Brain microvascular endothelial cell (primary cell): ENCODE results near the gene RCN1.
A peak's percentile ranks its signal among the peaks of the same experiment; 100 is the strongest.

Experiments used
- DNase-seq: peaks from one replicate; pipeline ENCODE4 v3.0.0-alpha.2; 2020
- H3K27ac ChIP-seq: fragments of 250-450 bp; sonication (Bioruptor Pico); 2 replicates; pipeline ENCODE4 v1.5.1; 2020; ENCODE audit warnings: mild to moderate bottlenecking, moderate library complexity
- H3K27me3 ChIP-seq: fragments of 250-450 bp; sonication (Bioruptor Pico); replicated peaks from 2 replicates; pipeline ENCODE4 v1.5.1; 2020; ENCODE audit warnings: mild to moderate bottlenecking
- H3K36me3 ChIP-seq: fragments of 250-450 bp; sonication (Bioruptor Pico); replicated peaks from 2 replicates; pipeline ENCODE4 v1.5.1; 2020; ENCODE audit warnings: mild to moderate bottlenecking
- H3K4me3 ChIP-seq: 2 replicates; pipeline ENCODE4 v1.5.1; 2011; ENCODE audit warnings: low read depth, mild to moderate bottlenecking, control low read depth, low read length, moderate library complexity
- CTCF ChIP-seq: IDR thresholded peaks from 2 replicates; pipeline ENCODE4 v1.5.1; 2011; ENCODE audit warnings: low read depth, mild to moderate bottlenecking, moderate library complexity, low read length, control low read depth, inconsistent platforms; ENCODE audit errors: missing control alignments
- in situ Hi-C: cut with HindIII; loops from 2 replicates; pipeline ENCODE4 v1.10.0; 2017; ENCODE audit warnings: low sequenced_read_pairs, low pct_ligation_motif_present

RCN1 gene

DNA sequence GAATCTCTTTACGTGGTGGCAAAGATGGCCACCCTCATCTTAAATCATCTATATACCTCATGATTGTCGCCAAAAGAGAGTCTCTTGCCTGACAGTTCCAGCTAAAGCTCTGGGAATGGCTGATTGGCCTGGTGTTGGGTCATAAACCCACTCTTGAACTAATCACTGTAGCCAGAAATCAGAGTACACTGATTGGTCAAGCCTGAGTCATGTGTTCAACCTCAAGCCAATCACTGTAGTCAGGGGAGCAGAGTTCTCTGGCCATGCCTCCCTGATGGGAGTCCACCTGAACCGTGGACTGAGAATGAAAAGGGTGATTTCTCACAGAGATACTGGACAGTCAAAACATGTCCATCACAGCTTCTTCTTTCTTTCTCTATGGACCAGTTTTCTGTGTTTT lies 45.8 kb downstream of the RCN1 start:
- no peaks in the 10 kb centered on the region for H3K27me3 ChIP-seq
- H3K4me3 ChIP-seq, result no peak overlapping the region
- in situ Hi-C loops, result no loop called here
- DNase-seq, result no peak
- TF ChIP-seq CTCF, result no peak
- H3K36me3 ChIP-seq, result no peaks in the 10 kb centered on the region
- H3K27ac ChIP-seq, result peak overlapping the region; percentile 82

- peak overlapping the region; percentile 84 for H3K27ac ChIP-seq
- no peak overlapping the region for H3K4me3 ChIP-seq
- in situ Hi-C loops, result no loop called here
- DNase-seq, result peak; percentile 91
- TF ChIP-seq CTCF, result no peak
- no peaks in the 10 kb centered on the region for H3K27me3 ChIP-seq
- no peaks in the 10 kb centered on the region for H3K36me3 ChIP-seq
Observed at GRCh38 chr11:32137263-32137662, 46.4 kb downstream of the RCN1 start.

GRCh38 chr11:32137869-32138268 lies 47.0 kb downstream of the RCN1 start:
- H3K27ac ChIP-seq, result peak overlapping the region; percentile 84
- TF ChIP-seq CTCF, result no peak
- no peak overlapping the region for H3K4me3 ChIP-seq
- H3K36me3 ChIP-seq, result no peaks in the 10 kb centered on the region
- in situ Hi-C loops, result no loop called here
- no peaks in the 10 kb centered on the region for H3K27me3 ChIP-seq
- DNase-seq, result no peak

- TF ChIP-seq CTCF, result no peak
- DNase-seq, result no peak
- Histone ChIP-seq H3K4me3 (no peak overlapping the region), H3K36me3 (no peaks in the 10 kb centered on the region), H3K27ac (no peak overlapping the region), H3K27me3 (no peaks in the 10 kb centered on the region)
- in situ Hi-C loops, result no loop called here
Observed at GRCh38 chr11:32138902-32139301, 48.0 kb downstream of the RCN1 start.

DNA sequence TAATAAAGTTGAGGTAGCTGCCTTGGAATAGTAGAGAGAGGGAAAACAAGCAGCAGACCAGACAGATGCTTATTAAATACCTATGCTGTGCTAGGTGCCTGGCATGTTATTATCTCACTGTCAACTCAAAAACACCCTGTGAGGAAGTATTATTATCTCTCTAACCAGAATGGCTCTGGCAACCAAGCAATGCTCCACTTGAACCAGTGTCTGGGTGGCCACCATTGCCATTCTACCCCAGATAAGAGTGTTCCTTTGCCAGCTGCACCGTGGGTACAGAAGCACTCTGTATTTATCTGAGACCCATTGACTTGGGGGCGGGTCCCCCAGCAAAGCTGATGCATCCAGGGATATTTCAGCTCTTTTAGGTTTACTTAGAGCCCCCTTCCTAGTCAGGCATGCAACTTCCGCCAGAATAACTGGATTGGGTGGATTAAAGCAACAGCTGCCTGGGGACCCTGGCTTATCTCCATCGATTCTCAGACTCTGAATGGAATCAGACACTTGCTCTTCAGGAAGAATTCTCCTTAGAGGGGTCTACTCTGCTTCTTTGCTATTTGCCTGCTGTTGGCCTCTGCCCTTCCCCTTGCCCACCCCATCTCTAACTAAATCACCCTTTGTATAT lies 49.1 kb downstream of the RCN1 start:
- Histone ChIP-seq H3K36me3 (no peaks in the 10 kb centered on the region), H3K27ac (no peak overlapping the region), H3K4me3 (no peak overlapping the region), H3K27me3 (no peaks in the 10 kb centered on the region)
- no peak for TF ChIP-seq CTCF
- no peak for DNase-seq
- in situ Hi-C loops, result no loop called here

GRCh38 chr11:32141745-32142546 lies 51.1 kb downstream of the RCN1 start:
- in situ Hi-C loops, result no loop called here
- H3K27me3 ChIP-seq, result no peaks in the 10 kb centered on the region
- H3K27ac ChIP-seq, result no peak overlapping the region
- no peak for DNase-seq
- H3K36me3 ChIP-seq, result no peaks in the 10 kb centered on the region
- no peak for TF ChIP-seq CTCF
- no peak overlapping the region for H3K4me3 ChIP-seq
